DOHH2 (cell line): ENCODE measurements around the gene ETS1.

ENCODE experiments used
- H3F3A ChIP-seq: fragments of 200-600 bp; sonication (generic), shearing (Covaris generic); 2 replicates; pipeline ENCODE4 v1.6.0; 2016; ENCODE audit warnings: antibody characterized with exemption, mild to moderate bottlenecking; ENCODE audit not compliant: control insufficient read depth, insufficient read depth
- H3K27ac ChIP-seq: fragments of 200-600 bp; sonication (generic); 2 replicates; pipeline ENCODE4 v1.5.1; 2014; ENCODE audit warnings: low read depth, mild to moderate bottlenecking, low read length, moderate library complexity
- H3K27me3 ChIP-seq: fragments of 200-600 bp; sonication (generic); 2 replicates; pipeline ENCODE4 v1.6.1; 2014; ENCODE audit warnings: mild to moderate bottlenecking, low read length, mixed read lengths; ENCODE audit not compliant: control insufficient read depth
- H3K36me3 ChIP-seq: fragments of 200-600 bp; sonication (generic); 2 replicates; pipeline ENCODE4 v1.6.1; 2014; ENCODE audit warnings: mild to moderate bottlenecking, low read length, moderate library complexity, mixed read lengths; ENCODE audit not compliant: control insufficient read depth
- H3K4me1 ChIP-seq: fragments of 200-600 bp; sonication (generic); 2 replicates; pipeline ENCODE4 v1.6.1; 2014; ENCODE audit warnings: mild to moderate bottlenecking, low read length, mixed read lengths; ENCODE audit not compliant: control insufficient read depth
- H3K4me2 ChIP-seq: fragments of 200-600 bp; sonication (generic); 2 replicates; pipeline ENCODE4 v1.6.0; 2014; ENCODE audit warnings: mild to moderate bottlenecking, low read length, moderate library complexity
- H3K4me3 ChIP-seq: fragments of 200-600 bp; sonication (generic); 2 replicates; pipeline ENCODE4 v1.5.1; 2014; ENCODE audit warnings: mild to moderate bottlenecking, low read length, mixed read lengths
- H3K79me2 ChIP-seq: fragments of 200-600 bp; sonication (generic); 2 replicates; pipeline ENCODE4 v1.6.1; 2014; ENCODE audit warnings: mild to moderate bottlenecking, low read length, mixed read lengths; ENCODE audit not compliant: control insufficient read depth
- H3K9me2 ChIP-seq: fragments of 200-600 bp; sonication (generic); replicated peaks from 2 replicates; pipeline ENCODE4 v1.6.1; 2014; ENCODE audit warnings: mild to moderate bottlenecking, low read length, mixed read lengths; ENCODE audit not compliant: control insufficient read depth
- H3K9me3 ChIP-seq: fragments of 200-600 bp; sonication (generic); 2 replicates; pipeline ENCODE4 v1.6.1; 2014; ENCODE audit warnings: antibody characterized with exemption, low read length, mixed read lengths; ENCODE audit not compliant: control insufficient read depth, insufficient read depth
- H4K20me1 ChIP-seq: fragments of 200-600 bp; sonication (generic); 2 replicates; pipeline ENCODE4 v1.6.0; 2014; ENCODE audit warnings: low read depth, mild to moderate bottlenecking, antibody characterized with exemption, low read length, moderate library complexity; ENCODE audit not compliant: control insufficient read depth, insufficient read depth
- CTCF ChIP-seq: fragments of 200-600 bp; sonication (generic); IDR thresholded peaks from one replicate; pipeline ENCODE4 v1.5.1; 2014; ENCODE audit warnings: antibody characterized with exemption, mild to moderate bottlenecking, low read depth, low read length; ENCODE audit not compliant: poor library complexity, severe bottlenecking
- EZH2phosphoT487 ChIP-seq: fragments of 200-600 bp; sonication (generic); IDR thresholded peaks from 2 replicates; pipeline ENCODE4 v1.6.1; 2017; ENCODE audit warnings: borderline replicate concordance, mild to moderate bottlenecking, antibody characterized with exemption, low read length, moderate library complexity, mixed read lengths

ETS1 gene

GRCh38 chr11:128588093-128588492 lies 735 bp upstream of the ETS1 start:
- H3K4me1 ChIP-seq, result peaks cover 33% of the 10 kb centered on the region
- no peaks in the 10 kb centered on the region for H3F3A ChIP-seq
- no peaks in the 10 kb centered on the region for H3K79me2 ChIP-seq
- no peak overlapping the region for H3K4me2 ChIP-seq
- no peak overlapping the region for H3K4me3 ChIP-seq
- TF ChIP-seq CTCF, result no peak
- TF ChIP-seq EZH2phosphoT487, result no peak
- H4K20me1 ChIP-seq, result no peaks in the 10 kb centered on the region
- no peak overlapping the region for H3K27ac ChIP-seq
- no peaks in the 10 kb centered on the region for H3K9me3 ChIP-seq
- H3K9me2 ChIP-seq, result no peaks in the 10 kb centered on the region
- no peaks in the 10 kb centered on the region for H3K36me3 ChIP-seq
- H3K27me3 ChIP-seq, result no peaks in the 10 kb centered on the region

GRCh38 chr11:128586689-128587088 lies 669 bp downstream of the ETS1 start:
- Histone ChIP-seq H3K27me3 (no peaks in the 10 kb centered on the region), H3K79me2 (no peaks in the 10 kb centered on the region), H4K20me1 (no peaks in the 10 kb centered on the region), H3K4me3 (no peak overlapping the region), H3K9me2 (no peaks in the 10 kb centered on the region), H3K9me3 (no peaks in the 10 kb centered on the region), H3K4me1 (peaks cover 33% of the 10 kb centered on the region), H3K36me3 (no peaks in the 10 kb centered on the region), H3K27ac (no peak overlapping the region), H3F3A (no peaks in the 10 kb centered on the region), H3K4me2 (no peak overlapping the region)
- TF ChIP-seq EZH2phosphoT487 (no peak), CTCF (no peak)

GRCh38 chr11:128585498-128586238 lies 1.7 kb downstream of the ETS1 start:
- TF ChIP-seq CTCF (no peak), EZH2phosphoT487 (no peak)
- H4K20me1 ChIP-seq, result no peaks in the 10 kb centered on the region
- H3K9me3 ChIP-seq, result no peaks in the 10 kb centered on the region
- H3K4me3 ChIP-seq, result no peak overlapping the region
- no peaks in the 10 kb centered on the region for H3K79me2 ChIP-seq
- peak overlapping the region; percentile 8 for H3K4me2 ChIP-seq
- no peaks in the 10 kb centered on the region for H3K9me2 ChIP-seq
- no peaks in the 10 kb centered on the region for H3K27me3 ChIP-seq
- H3K36me3 ChIP-seq, result no peaks in the 10 kb centered on the region
- no peaks in the 10 kb centered on the region for H3F3A ChIP-seq
- H3K4me1 ChIP-seq, result peaks cover 33% of the 10 kb centered on the region
- H3K27ac ChIP-seq, result no peak overlapping the region
